HG02884 (cell line): ENCODE measurements around the gene GPANK1.

Experiments
- ATAC-seq: cut with Tn5 transposase; IDR thresholded peaks from one replicate; pipeline ENCODE4 v1.9.1; 2021; ENCODE audit warnings: mild to moderate bottlenecking, moderate library complexity; ENCODE audit not compliant: unreplicated experiment

Gene GPANK1

DNA sequence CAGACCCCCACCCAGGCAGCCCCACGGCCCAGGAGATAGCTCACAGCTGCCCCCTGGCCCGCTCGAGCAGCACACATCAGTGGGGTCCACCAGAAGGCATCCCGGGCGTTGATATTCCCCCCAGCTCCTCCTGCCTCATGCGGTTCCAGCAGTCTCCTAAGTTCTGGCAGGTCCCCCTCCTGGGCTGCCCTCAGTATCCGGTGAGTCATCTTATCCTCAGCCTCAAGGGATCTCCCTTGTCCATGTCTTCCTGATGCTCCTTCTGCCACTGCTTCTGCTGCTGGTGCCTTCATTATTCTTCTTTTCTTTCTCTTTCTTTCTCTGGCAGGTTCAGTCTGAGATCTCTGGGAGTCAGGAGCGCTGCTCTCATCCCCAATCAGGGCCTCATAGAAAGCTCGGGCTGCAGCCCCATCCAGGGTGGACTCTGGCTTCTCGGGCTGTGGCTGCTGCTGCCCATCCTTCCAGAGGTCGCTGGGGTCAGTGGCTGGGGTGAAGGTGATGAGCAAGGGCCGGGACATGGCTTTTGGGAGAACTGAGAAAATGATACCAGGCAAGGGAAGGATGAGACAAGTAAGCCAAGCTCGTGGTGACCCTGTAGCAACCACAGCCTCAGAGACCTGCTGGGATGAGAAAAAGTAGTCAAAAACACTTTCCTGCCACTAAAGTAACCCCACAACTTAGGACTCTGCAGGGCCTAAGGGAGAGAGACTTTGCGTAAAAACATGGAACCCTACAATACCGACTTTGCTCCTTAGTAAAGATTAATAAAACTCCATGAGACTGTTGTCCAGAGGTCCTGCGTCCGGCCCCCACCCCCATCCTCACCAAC lies 622 bp downstream of the GPANK1 start:
- no peak for ATAC-seq

DNA sequence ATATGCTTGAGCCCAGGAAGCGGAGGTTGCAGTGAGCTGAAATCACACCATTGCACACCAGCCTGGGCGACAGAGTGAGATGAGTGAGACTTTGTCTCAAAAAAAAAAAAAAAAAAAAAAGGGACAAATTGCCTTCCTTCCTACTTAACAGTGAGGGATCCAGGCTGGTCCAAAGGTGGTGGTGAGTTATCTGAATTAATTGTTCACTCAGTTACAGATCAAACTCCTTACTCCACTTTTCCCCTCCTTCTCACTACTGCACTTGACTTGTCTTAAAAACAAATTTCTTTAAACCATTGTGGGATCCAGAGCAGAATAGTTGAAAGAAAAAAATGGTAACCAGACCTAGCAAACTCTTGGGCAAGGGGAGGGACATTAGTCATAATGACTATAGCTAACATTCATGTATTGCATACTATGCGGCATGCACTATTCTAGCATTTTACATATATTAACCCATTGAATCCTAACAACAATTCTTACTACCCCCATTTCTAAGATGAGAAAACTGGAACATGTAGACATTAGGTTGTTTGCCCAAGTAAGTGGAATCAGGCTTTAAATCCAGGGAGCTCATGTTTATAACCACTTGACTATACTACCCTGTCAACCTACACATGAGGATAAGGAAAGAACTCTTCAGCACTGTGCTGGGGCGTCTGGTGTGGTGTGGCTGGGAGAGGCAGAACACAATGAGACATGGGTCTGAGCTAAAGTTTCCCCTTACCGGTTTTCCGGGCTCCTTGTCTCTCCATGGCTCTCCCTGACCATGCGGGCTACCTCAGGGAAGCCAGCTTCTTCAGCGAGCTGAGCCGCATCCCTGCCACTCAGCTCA lies 1.5 kb downstream of the GPANK1 start:
- ATAC-seq: no peak

DNA sequence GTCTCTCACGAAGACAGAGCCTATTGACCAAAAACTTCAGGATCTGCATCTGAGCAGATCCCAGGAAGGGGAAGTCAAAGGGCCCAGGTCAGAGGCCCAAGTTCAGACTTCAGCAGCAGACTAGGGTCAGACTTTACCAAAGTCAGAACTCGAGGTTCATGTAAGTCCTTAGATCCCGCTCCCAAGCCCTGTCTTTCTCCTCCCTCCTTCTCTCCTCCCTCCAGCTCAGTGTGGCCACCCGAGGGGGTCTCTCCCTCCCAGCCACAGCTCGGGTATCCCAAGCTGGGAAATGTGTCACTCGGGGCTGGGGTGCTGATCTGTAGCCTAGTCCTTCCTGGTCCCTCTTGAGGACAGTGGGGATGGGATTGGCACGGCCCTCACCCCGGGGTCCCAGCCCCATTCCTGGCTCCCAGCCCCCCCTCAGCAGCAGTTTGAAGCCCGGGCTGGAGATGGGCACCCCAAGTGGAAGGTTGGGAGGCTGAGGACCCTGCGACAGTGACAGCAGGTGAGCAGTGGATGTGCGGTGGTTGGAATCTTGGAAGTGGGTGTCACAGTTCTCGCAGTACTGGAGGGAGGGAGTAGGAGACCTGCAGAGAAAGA lies 2.6 kb downstream of the GPANK1 start:
- no peak for ATAC-seq

DNA sequence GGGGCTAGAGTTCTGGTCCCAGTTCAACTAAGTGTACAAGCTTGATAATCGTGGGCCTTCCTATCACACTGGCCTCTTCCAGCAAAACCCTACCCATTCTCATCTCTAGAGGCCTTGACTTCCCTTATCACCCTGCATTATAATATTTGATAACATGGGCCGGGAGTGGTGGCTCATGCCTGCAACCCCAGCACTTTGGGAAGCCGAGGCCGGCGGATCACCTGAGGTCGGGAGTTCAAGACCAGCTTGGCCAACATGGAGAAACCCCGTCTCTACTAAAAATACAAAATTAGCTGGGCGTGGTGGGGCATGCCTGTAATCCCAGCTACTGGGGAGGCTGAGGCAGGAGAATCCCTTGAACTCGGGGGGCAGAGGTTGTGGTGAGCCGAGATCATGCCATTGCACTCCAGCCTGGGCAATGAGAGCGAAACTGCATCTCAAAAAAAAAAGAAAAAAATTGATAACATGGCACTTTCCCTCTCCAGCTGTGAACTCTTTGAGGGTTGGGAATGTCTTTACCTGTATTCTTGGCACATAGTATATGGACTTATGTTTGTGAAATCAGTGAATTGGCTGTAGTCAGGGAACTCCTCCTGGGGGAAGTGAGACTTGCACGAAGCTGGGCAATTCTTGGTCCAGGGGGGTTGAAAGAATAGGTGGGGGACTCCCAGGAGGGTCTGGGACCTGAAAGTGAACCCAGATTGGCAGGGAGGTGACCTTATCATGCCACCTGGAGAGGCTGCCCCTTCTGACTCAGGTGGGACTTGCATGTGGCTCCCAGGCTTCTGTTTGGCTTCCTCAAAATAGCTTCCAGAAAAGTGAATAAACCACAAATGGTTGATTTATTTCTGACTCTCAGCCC lies 3.3 kb downstream of the GPANK1 start:
- no peak for ATAC-seq

DNA sequence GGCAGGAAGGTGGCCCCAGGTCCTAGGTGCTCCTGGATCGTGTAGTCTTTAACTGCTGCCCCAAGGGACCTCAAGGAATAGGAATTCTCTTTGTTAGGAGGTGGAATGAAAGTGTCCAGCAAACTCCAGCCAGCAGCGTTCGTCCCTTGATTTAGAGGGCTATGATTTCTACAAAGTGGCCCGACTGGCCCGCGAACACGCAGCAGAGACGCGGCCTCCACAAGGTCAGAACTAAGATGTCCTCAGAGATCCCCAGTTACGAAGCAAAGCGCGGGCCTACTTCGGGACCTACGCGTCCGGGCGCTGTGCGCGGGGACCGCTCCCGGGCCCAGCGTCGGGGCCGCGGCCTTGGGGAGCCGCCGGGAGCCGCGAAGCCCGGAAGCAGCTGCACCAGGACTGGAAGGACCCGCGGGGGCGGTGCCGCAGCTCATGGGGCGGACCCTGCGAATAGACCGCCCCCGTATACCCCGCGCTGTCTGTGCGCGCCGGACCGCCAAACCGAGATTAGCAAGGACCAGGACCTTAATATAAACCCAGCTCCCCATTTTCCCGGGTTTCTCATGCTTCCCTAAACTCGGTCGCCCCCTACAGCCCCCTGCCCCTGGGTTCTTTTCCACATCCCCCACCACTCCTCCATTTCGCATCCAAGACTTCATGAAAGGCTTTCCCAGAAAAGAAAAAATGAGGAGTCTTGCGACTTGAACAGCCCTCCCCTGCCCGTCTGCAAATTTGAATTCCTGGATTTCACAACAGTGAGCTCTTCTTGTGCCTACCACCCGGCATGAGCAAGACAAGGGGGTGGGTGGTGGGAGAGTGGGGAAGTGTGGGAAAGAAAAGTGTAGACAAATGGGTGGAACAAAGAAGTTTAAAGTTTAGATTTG lies 4.2 kb downstream of the GPANK1 start, which contains the start of gene C6orf47:
TSS of gene C6orf47 (minus strand) at position 398 of the 881 bp plus-strand sequence. CDS start 831 bp downstream, outside the sequence.
- ATAC-seq: no peak

DNA sequence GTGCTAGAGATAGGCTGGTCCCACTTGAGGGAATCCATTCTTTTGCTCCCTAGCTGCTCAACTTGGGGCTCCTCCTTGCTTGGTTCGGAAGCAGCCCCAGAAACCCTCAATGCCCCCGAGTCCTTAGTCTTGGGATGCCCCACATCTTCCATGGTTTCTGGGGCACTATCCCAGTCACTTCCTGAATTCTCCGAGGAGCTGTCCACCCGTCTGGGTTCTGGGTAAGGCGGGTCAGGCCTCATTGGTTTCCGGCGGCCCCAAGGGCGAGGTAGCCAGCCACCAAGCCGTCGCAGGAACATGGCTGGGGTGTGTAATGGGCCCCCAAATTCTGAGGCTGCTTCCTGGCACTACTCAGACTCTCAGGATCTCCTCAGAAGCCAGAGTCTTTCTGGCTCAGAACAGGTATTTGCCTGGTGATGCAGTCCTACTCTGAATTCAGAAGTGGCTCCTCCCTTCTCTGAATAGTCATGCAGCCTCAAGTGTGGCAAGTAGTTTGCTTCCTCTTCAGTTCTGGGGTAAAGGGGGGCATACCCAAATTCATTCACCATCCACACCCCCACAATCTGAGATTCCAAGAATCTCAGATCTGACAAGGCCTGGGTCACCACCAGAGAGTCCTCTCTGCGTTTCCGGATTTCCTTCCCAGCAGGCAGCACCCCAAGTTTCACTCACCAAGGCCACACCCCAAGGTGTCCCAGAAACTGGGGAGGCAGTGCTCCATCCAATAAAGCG lies 5.0 kb downstream of the GPANK1 start:
- ATAC-seq: no peak

DNA sequence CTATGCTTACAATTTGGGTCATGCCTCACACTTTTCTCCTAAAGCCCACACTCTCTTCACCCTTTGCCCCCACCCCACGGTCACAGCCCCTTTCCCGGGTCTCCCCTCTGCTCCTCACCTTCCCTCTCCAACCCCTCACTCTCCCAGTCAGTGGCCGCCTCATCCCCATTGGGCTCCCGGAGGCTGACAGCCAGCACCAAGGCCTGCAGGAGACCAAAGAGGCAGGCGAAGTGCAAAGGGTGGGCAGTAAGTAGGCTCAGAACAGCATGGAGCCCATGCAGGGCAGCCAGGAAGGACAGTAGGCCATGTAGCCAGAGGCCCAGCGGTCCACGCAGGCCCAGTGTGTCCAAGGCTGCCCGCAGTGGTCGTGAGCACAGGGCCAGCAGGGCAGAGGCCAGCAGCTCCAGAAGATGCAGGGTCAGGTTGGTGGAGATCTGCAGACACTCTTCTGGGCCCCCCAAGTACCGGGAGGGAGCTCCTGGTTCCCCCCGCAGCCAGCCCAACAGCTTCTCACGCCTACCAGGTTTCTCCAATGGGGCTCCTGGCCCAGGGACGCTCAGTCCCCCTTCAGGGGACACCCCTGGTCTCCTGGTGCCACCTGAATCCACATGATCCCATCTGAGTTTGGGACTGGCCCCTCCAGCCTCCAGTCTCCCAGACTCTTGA lies 5.7 kb downstream of the GPANK1 start:
- no peak for ATAC-seq

DNA sequence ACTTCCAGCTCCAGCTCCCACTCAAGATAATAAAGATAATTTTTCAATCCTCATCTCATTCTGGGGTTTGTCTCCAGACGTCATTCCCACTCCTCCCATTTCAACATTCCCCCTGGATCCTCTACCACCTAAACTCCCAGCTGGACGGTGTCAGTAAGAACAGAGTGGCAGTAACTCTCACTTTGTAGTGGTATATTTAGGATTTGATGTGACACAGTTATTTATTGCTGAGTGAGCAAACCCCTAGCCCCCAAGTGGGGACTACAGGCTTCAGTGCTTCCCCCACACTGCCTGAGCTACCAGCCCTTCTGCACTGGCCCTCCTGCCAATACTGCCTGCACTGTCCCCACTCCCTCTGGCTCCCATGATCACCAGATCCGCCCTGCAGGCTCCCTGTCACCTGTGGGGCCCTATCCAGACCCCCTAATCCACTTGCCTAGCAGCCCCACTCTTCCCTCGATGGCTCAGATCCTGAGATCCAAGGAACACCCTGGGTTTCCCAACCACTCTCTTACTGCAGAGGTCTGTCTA lies 6.6 kb downstream of the GPANK1 start:
- ATAC-seq: no peak

DNA sequence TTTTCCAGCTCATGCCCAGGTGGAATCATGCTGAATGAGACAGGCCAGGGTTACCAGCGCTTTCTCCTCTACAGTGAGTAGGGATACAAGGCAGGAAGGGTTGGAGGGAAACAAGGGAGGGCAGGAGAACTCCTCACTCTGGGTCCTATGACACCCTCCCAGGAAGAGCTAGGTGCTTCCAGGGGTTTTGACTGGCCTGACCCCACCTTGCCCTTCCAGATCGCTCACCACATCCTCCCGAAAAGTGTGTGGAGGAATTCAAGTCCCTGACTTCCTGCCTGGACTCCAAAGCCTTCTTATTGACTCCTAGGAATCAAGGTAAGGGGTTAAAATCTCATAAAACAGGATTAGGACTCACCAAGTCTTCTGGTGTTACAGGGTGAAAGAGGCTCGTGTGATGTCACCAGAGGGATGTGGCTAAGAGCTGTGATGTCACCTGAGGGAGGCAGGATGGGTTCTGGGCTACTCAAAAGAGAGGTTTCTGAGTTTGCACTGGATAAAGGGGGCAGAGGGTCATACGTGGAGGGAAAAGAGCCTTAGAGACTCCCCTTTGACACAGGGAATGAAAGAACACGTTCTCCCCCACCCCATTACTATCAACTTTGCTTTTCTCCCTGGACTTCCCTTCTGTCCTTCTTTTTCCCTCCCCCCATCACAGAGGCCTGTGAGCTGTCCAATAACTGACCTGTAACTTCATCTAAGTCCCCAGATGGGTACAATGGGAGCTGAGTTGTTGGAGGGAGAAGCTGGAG lies 7.2 kb downstream of the GPANK1 start:
- ATAC-seq: no peak

DNA sequence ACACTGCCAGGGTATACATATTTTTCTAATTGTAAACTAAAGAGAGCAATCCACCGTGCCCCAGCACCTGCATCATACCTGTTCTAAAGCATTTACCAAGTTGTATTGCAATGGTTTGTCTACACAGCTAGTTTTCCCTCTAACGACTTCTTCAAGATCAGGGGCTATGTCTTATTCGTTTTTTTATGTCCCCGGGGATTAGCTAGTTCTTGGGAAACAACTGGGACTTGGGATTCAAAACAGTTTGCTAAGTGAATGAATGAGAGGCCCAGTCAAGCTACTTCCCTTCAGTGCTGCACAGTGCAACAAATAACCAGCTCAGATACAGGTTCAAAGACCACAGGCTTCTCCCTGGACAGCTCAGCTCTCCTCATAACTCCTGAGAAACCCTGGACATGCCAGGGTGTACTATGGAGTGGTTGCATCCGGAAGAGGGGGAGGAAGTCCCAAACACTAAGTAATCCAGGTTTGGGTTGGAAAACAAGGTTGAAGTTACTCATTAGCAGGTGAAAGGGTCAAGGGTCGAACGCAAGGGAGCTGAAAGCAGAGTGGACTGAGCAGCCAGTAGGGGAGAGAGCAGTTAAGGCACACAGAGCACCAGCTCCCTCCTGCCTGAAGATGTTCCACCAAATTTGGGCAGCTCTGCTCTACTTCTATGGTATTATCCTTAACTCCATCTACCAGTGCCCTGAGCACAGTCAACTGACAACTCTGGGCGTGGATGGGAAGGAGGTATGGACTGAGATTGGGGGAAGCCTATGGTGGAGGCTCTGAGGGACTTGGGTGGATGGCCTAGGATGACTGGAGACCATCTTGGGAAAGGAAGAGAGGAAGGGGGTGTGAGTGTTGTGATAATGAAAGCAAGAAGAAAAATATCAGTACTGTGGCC lies 9.2 kb downstream of the GPANK1 start, which contains the start of gene APOM:
TSS of gene APOM (plus strand) at position 546 of the 889 bp plus-strand sequence. CDS start at position 619, 73 bp downstream.
- ATAC-seq: no peak

DNA sequence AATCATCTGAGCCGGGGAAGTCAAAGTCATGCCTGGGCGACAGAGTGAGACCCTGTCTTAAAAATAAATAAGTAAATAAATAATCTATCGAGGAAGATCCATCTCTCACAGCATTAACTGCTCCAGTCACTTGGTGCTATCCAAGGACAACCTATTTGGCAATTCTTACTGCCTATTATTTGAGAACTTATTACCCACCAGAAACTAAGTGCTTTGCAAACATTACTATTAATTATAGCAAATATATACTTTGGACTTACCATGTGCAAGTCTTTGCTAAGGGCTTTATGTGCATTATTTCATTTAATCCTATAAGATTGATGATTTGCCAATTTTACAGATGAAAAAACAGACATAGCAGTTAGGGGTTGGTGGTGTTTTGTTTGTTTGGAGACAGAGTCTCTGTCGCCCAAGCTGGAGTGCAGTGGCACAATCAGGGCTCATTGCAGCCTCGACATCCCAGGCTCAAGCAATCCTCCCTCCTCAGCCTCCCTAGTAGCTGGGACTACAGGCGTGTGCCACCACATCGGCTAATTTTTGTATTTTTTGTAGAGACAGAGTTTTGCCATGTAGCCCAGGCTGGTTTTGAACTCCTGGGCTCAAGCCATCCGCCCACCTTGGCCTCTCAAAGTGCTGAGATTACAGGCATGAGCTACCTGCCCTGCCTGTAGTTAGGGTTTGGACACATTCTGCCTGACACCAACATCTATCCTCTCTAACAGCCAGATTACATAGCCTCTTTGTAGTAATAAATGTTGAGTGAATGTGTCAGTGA lies 10.0 kb downstream of the GPANK1 start:
- no peak for ATAC-seq

DNA sequence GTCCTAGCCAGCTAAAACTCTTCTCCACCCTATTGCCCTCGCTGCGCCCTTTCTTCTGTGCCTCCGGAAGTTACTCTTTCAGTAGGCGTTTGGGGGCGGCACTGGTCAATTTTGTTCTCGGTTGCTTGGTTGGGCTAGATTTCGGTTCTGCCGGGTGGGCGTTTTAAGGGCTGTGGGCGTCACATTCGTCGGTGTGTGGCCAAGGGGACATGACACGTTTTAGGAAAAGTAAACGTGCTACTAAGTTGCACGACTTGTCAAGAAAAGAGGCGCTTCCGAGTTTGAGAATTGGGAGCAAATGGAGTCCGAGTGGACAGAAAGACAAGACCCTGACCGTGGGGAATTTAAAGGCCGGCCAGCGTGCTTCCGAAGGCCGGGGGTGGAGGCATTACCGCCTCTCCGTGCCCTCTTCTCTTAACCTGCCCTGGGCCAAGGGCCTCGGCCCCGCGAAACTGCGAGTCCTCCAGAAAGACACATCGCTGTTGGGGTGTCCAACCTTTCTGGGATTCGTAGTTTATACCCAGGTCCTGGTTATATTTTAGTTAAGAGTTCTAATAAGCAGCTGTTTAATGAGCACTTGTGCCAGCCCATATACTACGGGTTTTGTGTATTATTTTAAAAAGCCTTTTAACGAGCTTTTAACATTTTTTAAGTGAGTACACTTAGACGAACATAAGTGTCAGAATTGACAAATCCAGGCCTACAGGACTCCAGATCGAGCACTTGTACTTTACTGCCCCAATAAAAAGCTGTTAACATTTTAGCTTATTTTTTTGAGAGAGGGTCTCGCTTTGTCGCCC lies 11.7 kb downstream of the GPANK1 start:
- peak; percentile 51 for ATAC-seq

DNA sequence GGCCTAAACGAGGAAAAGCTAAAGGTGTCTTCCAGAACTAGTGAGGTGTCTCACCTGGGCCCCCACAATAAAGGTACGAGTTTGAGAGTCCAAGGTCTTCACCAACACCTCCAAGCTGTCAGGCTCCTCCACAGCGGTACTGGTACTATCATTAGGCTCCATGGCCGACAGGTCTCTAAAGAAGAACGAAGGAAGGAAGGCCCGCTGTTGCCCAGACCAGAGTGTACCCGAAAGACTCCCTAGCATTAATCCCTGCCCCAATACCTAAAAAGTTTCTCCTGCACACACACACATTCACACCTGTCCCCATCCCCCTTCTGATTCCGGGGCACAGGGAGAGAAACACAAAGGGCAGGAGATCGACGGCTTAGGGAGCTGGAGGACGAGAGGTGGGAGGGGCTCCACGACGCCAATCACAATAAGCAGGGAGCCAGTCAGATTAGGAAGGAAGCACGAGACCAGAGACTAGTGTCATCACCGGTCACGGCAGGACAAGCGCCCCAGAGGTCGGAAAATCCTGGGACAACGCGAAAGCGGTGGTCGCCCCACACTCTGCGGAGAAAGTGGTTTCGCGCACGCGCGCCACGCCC lies 13.1 kb downstream of the GPANK1 start:
- ATAC-seq: peak; percentile 24

DNA sequence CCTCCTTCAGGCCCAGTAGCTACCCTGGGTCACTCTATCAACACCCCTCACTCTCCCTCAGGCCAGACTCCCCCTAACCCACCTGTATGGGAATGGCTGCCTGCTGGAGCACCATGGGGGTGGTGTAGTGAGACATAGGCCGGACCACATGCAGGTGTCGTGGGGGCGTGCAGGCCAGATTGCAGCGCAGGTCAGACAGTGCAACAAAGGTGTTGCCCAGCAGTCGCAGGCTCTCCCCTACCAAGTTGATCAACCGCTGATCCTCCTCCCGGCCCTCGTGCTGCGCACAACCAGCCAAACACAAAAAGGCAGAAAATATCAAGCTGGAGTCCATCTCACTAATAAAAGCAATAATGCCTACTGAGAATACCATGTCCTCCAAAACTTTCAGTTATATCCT lies 19.5 kb downstream of the GPANK1 start:
- ATAC-seq: no peak
